D721Med (cell line): ENCODE measurements around the gene BRCA2.
A peak's percentile ranks its signal among the peaks of the same experiment; 100 is the strongest.

Experiments used
- DNase-seq: peaks from one replicate; pipeline ENCODE4 v3.0.0; 2011; ENCODE audit warnings: low spot score; ENCODE audit not compliant: insufficient read length
- FAIRE-seq: peaks from 2 replicates; lab custom pipeline; 2011; peaks lifted over from hg19 to GRCh38; lab: Jason Lieb, UNC
- TF ChIP-seq, protein P1 (sequence below): IDR thresholded peaks from 2 replicates; pipeline ENCODE4 v1.5.1; 2012; ENCODE audit warnings: mild to moderate bottlenecking, control low read depth; ENCODE audit not compliant: insufficient read depth; ENCODE audit errors: missing control alignments

BRCA2 gene

GRCh38 chr13:32419862-32420261 lies 104.6 kb downstream of the BRCA2 start:
- TF ChIP-seq, protein P1, sequence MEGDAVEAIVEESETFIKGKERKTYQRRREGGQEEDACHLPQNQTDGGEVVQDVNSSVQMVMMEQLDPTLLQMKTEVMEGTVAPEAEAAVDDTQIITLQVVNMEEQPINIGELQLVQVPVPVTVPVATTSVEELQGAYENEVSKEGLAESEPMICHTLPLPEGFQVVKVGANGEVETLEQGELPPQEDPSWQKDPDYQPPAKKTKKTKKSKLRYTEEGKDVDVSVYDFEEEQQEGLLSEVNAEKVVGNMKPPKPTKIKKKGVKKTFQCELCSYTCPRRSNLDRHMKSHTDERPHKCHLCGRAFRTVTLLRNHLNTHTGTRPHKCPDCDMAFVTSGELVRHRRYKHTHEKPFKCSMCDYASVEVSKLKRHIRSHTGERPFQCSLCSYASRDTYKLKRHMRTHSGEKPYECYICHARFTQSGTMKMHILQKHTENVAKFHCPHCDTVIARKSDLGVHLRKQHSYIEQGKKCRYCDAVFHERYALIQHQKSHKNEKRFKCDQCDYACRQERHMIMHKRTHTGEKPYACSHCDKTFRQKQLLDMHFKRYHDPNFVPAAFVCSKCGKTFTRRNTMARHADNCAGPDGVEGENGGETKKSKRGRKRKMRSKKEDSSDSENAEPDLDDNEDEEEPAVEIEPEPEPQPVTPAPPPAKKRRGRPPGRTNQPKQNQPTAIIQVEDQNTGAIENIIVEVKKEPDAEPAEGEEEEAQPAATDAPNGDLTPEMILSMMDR: no peak
- DNase-seq (no peak), FAIRE-seq (no peak)

GRCh38 chr13:32423592-32423991 lies 108.3 kb downstream of the BRCA2 start:
- TF ChIP-seq, protein P1: no peak
- FAIRE-seq: no peak
- no peak for DNase-seq

DNA sequence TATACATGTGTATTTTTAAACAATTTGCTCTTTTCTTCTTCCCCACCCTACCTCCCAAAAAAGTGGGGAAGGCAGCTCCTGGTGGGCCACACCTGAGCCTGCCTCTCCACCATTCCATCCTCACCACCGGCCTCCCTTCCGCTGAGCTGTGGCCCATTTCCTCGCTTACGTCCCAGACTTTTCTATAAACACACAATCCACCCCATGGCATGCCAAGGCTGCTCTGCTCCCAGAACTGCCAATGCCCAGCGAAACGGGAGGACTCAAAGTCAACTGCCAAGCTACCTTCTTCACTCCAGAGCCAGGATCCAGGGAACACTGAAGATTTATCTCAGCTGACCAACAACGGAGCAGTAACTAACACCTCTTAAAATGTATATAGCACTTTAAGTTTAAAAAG lies 109.8 kb downstream of the BRCA2 start:
- TF ChIP-seq, protein P1: no peak
- FAIRE-seq: no peak
- DNase-seq: no peak

DNA sequence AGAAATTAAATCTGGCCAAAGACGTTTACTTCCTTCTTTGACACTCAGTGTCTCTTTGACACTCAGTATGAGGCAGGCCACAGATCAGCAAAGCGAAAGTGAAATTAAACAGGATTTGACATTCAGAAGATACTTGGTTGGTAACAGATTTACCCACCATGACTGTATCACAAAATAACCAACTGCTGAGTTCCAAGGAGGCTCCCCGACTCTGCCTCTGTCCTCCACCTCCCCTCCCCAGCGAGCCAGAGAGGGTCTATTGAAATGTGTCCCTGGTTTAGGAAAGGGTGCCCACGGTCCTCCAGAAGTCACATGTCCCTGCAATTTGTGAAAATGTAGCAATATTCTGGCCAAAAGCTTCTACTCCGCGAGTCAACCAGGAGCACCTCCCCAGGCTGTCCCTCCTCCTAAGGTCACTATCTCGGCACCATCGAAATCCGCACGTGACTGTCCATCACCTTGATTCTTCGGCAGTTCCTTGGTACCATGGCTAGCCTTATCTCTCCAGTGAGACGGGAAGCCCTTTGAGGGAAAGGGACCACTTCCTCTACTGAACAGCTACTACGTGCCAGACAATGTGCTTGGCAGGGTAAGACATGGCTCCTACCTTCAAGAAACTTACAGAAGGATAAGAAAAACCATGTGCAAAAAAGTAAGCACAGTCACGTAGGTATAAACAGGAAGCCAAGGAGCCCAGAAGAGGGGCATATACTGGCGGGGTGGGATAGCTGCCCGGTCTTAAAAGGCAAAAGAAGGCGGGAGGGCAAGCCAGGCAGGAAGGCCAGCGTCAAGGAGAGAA lies 111.1 kb downstream of the BRCA2 start:
- DNase-seq (no peak), FAIRE-seq (no peak)
- TF ChIP-seq, protein P1: no peak

DNA sequence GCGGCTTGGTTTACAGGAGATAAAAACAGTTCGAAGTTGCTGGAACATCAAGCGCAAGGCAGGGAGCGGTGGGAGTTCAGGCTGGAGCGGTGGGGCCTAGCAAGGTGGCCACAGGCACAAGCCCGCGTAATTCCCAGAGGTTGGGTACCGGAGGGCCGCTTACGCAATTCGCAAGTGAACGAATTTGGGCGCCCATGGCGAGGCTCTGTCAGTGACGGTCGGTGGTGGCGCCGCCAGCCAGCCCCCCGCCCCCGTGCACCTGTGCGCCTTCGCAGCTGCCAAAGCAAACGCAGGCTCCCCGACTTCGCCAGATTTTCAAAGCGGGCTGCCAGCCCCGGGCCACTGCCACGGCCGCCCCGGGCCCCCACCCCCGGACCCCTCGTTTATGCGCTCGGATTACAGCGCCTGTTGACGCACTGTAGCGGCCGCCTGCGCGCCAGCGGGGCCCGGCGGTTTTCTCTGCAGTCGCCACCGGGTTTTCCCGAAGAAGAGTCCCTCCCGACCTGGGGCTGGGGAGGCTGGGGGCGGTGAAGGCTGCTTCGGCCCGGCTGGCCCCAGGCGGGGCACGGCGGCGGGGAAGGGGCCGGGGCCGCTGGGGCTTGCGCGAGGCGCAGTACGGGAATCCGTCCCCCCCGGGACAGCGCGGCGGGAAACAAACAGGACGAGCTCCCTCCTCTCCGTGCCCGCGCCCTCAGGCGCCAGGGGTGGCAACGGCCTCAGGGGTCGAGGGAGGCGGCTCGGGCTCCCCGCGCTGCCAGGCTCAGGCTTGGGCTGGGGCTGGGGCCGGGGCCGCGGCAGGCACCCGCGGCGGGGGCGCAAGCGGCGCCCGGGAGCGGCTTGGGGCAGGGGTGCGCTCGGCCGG lies 111.9 kb downstream of the BRCA2 start:
- TF ChIP-seq, protein P1: no peak
- DNase-seq (no peak), FAIRE-seq (no peak)

GRCh38 chr13:32427852-32428580 lies 112.7 kb downstream of the BRCA2 start, which contains the start of gene N4BP2L1:
Gene N4BP2L1, minus strand, starts transcription at chr13:32428130. Its CDS starts 48 bp downstream, at chr13:32428082.
- FAIRE-seq: no peak
- DNase-seq: peak; percentile 32
- TF ChIP-seq, protein P1: no peak
